ENCODE results near the gene SLC22A25.

The SLC22A25 gene

DNA sequence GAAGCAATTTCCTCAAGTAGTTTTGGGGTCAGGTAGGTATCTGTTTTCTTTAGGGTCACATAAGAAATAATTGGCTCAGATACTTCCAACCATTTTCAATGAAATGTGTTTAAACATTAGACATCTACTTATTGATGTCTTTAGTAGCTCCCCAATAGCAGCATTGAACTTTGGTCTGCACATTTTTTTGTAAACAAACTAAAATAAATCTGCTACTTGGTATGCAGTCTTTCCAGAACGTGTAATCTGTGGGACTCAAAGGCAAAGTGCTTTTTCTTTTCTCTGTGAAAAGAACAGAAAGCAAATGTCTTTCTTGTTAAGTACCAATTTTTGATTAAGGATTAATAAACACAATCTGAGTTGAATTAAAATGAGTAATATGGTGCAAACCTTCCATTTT lies 13.6 kb downstream of the SLC22A25 start:
- DNase-seq (ENCODE audit: low read depth) = no peak

DNA sequence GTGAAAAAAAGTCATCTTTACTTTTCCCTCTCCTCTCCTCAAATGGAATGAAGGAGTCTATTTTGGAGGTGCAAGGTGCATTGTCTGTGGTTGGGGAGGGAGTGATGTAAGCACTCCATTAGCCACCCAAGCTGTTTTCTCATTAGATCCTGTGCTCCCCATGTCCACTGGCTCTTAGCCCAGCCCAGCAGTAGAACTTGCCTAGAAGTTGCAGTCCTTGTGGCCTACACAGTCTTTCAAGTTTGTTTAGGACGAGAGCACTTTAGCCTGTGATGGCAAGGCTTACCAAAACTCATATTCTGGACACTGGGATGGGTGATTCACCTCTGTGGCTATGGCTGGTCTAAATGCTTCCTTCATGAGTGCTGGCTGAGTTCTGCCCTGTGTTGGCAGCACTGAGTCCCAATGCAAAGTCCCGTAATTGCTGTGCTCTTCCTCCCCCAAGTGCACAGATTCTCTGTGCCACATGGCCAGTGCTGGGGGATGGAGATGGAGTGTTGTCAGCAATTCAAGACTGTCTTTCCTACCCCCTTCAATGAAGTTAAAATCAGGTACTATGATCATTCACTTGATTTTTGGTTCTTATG lies 15.8 kb downstream of the SLC22A25 start:
- no peak for DNase-seq (ENCODE audit: low read depth)

DNA sequence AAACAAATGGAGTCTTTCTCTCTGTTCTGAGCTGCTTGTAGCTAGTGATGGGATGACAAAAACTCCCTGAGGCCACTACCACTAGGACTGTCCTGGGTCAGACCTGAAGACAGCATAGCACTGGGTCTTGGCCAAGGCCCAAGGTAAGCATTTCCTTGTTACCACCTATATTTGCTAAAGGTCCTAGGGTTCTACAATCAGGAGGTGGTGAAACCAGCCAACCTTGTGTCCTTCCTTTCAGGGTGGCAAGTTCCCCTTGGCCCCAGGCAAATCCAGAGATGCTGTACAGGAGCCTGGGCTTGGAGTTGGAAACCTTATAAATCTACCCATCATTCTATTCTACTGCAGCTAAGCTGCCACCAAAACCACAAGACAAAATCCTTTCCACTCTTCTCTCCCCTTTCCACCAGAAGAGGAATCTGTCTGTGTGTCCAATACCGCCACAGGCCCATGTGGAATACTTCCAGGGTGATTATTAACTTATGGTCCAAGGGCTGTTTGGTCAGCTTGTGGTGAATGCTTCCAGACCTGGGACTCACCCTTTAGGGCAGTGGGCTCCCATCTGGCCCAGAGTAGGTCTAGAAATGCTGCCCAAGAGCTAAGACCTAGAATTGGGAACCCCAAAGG lies 16.8 kb downstream of the SLC22A25 start:
- no peak for DNase-seq (ENCODE audit: low read depth)

DNA sequence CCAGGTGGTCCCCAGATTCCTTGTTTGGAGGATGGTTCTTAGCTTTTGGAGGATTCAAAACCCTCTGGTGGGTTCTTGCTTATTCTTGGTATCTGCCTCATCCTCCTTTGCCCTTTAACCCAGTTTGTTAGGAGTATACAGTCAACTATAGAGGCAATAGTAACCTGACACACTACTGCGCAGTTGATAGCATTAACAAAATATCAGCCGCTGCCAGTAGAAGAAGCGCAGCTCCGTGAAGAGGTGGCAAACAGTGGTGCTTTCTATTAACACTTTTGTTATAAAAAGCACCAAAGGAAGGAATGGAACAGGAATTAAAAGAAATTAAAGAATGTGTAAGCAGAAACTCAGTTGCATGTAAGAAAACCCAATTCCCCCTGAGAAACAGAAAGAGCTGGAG lies 29.3 kb downstream of the SLC22A25 start:
- no peak for DNase-seq (ENCODE audit: low read depth)

DNA sequence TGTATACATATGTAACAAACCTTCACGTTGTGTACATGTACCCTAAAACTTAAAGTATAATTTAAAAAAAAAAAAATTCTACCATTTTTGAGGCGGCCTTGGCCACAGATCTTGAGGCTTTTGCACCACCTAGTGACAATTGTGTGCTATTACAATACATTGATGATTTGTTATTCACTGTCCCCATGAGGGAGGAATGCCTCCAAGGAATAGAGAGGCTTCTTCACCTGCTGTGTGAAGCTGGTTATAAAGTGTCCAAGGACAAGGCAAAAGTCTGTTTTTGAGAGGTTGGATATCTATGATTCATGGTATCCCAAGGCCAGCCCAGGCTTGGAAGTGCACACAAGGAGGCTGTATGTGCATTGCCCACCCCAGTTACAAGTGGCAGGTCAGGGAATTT lies 30.7 kb downstream of the SLC22A25 start:
- DNase-seq (ENCODE audit: low read depth) = peak; percentile 34

DNA sequence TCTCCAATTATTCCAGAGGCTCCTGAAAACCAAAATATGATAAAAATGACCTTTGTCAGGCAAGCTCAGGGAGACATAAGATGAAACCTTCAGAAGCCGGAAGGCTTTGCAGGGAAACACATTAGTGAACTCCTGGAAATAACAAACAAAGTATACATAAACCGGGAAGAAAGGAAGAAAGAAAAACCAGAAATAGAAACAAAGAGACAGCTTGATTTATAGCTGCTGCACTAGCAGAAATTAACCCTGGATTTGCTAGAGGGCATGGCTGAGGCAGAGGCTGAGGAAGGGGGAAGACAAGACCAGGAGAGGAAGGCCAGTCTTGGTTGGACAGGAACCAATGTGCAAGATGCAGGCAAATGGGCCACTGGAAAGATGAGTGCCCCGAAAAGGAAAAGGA lies 33.3 kb downstream of the SLC22A25 start:
- DNase-seq (ENCODE audit: low read depth) = no peak
